Spleen (tissue), 11 donors: ENCODE results near the gene H1-8. TPM values are rescaled to one million over a fixed set of nuclear protein-coding genes. Genes with fewer than 3 reads are reported as not detected.

Experiments used
- DNase-seq: peaks from one replicate; pipeline ENCODE4 v3.0.0-alpha.2; 2020
- H3K27ac ChIP-seq, 8 donors: fragments of 200-600 bp; sonication (generic) in 7 of 8; 1 replicate in 4 of 8; 2 replicates in 4 of 8; pipeline versions ENCODE4 v1.5.0 to v1.8.0; 2016 to 2021; ENCODE audit warnings: inconsistent platforms in 4 of 8, mild to moderate bottlenecking in 4 of 8, moderate library complexity in 1 of 8
- H3K27me3 ChIP-seq, 7 donors: fragments of 200-600 bp; sonication (generic) in 6 of 7; replicated peaks in 1 of 7; 1 replicate in 4 of 7; 2 replicates in 3 of 7; pipeline versions ENCODE4 v1.5.0 to v1.8.0; 2016 to 2021; ENCODE audit warnings: inconsistent platforms in 3 of 7, mild to moderate bottlenecking in 1 of 7
- H3K36me3 ChIP-seq, 6 donors: fragments of 200-600 bp; sonication (generic) in 5 of 6; 1 replicate in 4 of 6; 2 replicates in 2 of 6; pipeline versions ENCODE4 v1.5.0 to v1.8.0; 2016 to 2021; ENCODE audit warnings: inconsistent platforms in 2 of 6
- H3K4me1 ChIP-seq, 6 donors: fragments of 200-600 bp; sonication (generic) in 5 of 6; 1 replicate in 3 of 6; 2 replicates in 3 of 6; pipeline versions ENCODE4 v1.5.0 to v1.8.0; 2016 to 2021; ENCODE audit warnings: inconsistent platforms in 3 of 6
- H3K4me3 ChIP-seq, 8 donors: fragments of 200-600 bp; sonication (generic) in 7 of 8; 1 replicate in 4 of 8; 2 replicates in 4 of 8; pipeline versions ENCODE4 v1.5.0 to v1.8.0; 2016 to 2021; ENCODE audit warnings: inconsistent platforms in 4 of 8, mild to moderate bottlenecking in 4 of 8, moderate library complexity in 2 of 8
- H3K9me3 ChIP-seq, 8 donors: fragments of 200-600 bp; sonication (generic) in 7 of 8; 1 replicate in 4 of 8; 2 replicates in 4 of 8; pipeline versions ENCODE4 v1.5.0 to v1.8.0; 2016 to 2021; ENCODE audit warnings: inconsistent platforms in 4 of 8
- POLR2A ChIP-seq, 3 donors: fragments of 450-650 bp; IDR thresholded peaks; one replicate each; pipeline ENCODE4 v1.5.1; 2017; ENCODE audit warnings: antibody characterized with exemption in 3 of 3, mild to moderate bottlenecking in 1 of 3
- POLR2AphosphoS5 ChIP-seq, 3 donors: sonication (generic); formaldehyde crosslinking; IDR thresholded peaks; one replicate each; pipeline ENCODE4 v1.5.1; 2017; ENCODE audit warnings: antibody characterized with exemption in 3 of 3
- WGBS, 5 donors: extraction: QIAGEN DNeasy Blood & Tissue Kit in 3 of 5; methylation state at CpG; one replicate each; pipeline versions ENCODE4 v1.1.5 to v1.1.7; 2013 to 2018; 5-methylcytosine and 5-hydroxymethylcytosine counted together
- intact Hi-C: fragments of 100-400 bp; cut with DNase I; formaldehyde crosslinking; loops from one replicate; pipeline ENCODE4 v1.15.0; 2023; ENCODE audit warnings: low total_unique reads
- polyA plus RNA-seq, 3 donors: library from polyadenylated mRNA; stranded (reverse); fragments of 200-250 nt; gene quantifications; one replicate each; pipeline ENCODE4 v1.2.1, GENCODE V29; 2013
- total RNA-seq, 7 donors: library from RNA; depleted of rRNA in 3 of 7; stranded (reverse); fragments of >200 nt in 3 of 7; fragmentation: NEBNext Ultra II Directional in 4 of 7; extraction: Animal tissue kit (Norgen Biotek cat#: 25700) in 4 of 7; gene quantifications; one replicate each; pipeline versions ENCODE4 v1.1.0 to v1.2.1, GENCODE V29; 2016 to 2021
- TF ChIP-seq, protein P1 (sequence below), 11 experiments: fragments of 200-600 bp in 7 of 11; fragments of 450-650 bp in 4 of 11; sonication (generic) in 4 of 11; IDR thresholded peaks in 8 of 11; conservative IDR thresholded peaks in 3 of 11; 1 replicate in 7 of 11; 2 replicates in 4 of 11; pipeline versions ENCODE4 v1.4.0 to v1.8.0; 2016 to 2021; ENCODE audit warnings: antibody characterized with exemption in 11 of 11, inconsistent platforms in 4 of 11, mild to moderate bottlenecking in 1 of 11
- donor health status: healthy with polysubstance abuse.
- donor health status: DM: no; HTN: no; CAD: no; lungs with moderate emphysema.
- donor health status: DM: no; HTN: no; CAD: no.
- donor health status: Bipolar disorder and iron deficiency.
- donor health status: healthy.
- donor health status: DM: no; HTN: no; CAD: no.
- donor health status: DM: yes; HTN: yes; CAD: no.

H1-8 gene
- total and polyA plus RNA-seq, 10 donors = not detected

DNA sequence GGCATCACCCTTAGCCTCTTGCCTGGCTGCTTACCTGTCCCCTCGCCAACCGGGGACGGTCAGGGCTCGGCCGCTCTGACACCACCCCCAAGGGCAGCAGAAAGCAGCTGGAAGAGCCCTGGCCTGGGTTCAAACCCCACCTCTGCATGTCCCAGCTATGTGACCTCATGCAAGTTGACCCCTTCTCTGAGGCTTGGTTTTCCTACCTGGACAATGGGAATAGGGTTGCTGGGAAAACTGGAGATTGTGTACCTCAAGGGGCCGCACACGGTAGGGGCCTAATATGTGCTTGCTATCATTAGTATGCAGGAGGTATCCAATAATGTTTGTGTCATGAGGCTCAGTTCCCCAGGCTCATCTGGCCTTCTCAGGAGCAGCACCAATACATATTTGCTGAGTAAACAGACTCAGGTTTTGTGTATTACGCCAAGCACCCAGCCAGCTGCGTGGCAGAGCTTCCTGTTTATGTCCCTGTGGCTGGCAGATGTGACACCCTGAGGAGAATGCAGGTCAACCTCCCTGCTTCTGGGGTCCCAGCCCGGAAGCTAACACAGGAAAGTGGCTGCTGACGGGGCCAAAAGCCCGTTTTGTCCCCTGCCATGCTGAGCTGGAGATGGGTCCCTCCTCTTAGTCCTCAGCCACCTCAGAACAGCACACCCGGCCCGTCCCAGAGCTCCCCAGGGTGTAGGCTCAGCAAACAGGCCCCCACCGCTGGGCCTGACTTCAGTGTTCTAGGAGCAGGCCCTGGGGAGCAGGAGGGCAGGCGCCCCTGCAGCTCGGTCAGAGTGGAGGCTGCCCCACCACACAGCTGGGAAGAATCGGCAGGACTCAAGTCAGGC, 33.8 kb downstream of the H1-8 start:
- H3K4me1 ChIP-seq = peaks cover 32 to 78% (median 49%) of the 10 kb centered on the region in 6 donors
- no peaks in the 10 kb centered on the region for H3K27me3 ChIP-seq
- H3K4me3 ChIP-seq = peak overlapping the region in 1 of 8 donors; percentile 16
- peaks cover 0 to 94% (median 23%) of the 10 kb centered on the region in 6 donors for H3K36me3 ChIP-seq
- peak; percentile 94 for DNase-seq
- no peaks in the 10 kb centered on the region for H3K9me3 ChIP-seq
- peak overlapping the region; percentile 72 to 97 (median 88) for H3K27ac ChIP-seq
- intact Hi-C loops = no loop called here
- TF ChIP-seq POLR2AphosphoS5 (IDR thresholded peaks at IDR 0.05) (peak; percentile 80 to 95 (median 87)), POLR2A (IDR thresholded peaks at IDR 0.05) (peak in 1 of 3 donors; percentile 13)
- TF ChIP-seq, protein P1, sequence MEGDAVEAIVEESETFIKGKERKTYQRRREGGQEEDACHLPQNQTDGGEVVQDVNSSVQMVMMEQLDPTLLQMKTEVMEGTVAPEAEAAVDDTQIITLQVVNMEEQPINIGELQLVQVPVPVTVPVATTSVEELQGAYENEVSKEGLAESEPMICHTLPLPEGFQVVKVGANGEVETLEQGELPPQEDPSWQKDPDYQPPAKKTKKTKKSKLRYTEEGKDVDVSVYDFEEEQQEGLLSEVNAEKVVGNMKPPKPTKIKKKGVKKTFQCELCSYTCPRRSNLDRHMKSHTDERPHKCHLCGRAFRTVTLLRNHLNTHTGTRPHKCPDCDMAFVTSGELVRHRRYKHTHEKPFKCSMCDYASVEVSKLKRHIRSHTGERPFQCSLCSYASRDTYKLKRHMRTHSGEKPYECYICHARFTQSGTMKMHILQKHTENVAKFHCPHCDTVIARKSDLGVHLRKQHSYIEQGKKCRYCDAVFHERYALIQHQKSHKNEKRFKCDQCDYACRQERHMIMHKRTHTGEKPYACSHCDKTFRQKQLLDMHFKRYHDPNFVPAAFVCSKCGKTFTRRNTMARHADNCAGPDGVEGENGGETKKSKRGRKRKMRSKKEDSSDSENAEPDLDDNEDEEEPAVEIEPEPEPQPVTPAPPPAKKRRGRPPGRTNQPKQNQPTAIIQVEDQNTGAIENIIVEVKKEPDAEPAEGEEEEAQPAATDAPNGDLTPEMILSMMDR (IDR thresholded peaks at IDR 0.05 in 8 of 11, conservative IDR thresholded peaks at IDR 0.05 in 3 of 11) = no peak
- WGBS, 5 donors = 33 to 52% (median 44%) methylated on average over 15 to 18 of the region's 18 CpGs

DNA sequence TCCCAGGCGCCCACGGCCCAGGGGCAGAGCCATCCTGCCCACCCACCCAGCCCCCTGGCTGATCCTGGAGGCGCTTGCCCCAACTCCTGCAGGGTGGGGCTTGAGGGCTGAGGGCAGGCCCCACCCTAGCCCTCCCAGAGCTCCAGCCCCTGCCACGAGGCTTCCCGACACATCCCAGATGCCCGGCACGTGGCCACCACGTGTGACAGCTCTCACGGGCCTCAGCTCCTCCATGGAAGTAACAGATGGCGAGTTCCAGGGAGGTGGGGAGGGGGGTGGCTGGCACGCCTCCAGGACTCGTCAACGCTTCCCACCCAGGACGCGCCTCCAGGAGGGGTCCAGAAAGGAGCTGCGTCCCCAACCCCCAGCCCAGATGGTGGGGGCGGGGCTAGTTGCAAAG, 34.4 kb downstream of the H1-8 start:
- TF ChIP-seq, protein P1 (IDR thresholded peaks at IDR 0.05 in 8 of 11, conservative IDR thresholded peaks at IDR 0.05 in 3 of 11) = no peak
- no peak for TF ChIP-seq POLR2AphosphoS5 (IDR thresholded peaks at IDR 0.05)
- no peak for TF ChIP-seq POLR2A (IDR thresholded peaks at IDR 0.05)
- intact Hi-C loops = no loop called here
- Histone ChIP-seq H3K27me3 (no peaks in the 10 kb centered on the region), H3K4me1 (peaks cover 32 to 82% (median 50%) of the 10 kb centered on the region in 6 donors), H3K36me3 (peaks cover 0 to 94% (median 19%) of the 10 kb centered on the region in 6 donors), H3K9me3 (no peaks in the 10 kb centered on the region), H3K27ac (peak overlapping the region; percentile 72 to 97 (median 88)), H3K4me3 (peak overlapping the region in 1 of 8 donors; percentile 16)
- 30 to 43% (median 39%) methylated on average over 11 to 17 of the region's 17 CpGs for WGBS, 5 donors
- DNase-seq = peak; percentile 88

DNA sequence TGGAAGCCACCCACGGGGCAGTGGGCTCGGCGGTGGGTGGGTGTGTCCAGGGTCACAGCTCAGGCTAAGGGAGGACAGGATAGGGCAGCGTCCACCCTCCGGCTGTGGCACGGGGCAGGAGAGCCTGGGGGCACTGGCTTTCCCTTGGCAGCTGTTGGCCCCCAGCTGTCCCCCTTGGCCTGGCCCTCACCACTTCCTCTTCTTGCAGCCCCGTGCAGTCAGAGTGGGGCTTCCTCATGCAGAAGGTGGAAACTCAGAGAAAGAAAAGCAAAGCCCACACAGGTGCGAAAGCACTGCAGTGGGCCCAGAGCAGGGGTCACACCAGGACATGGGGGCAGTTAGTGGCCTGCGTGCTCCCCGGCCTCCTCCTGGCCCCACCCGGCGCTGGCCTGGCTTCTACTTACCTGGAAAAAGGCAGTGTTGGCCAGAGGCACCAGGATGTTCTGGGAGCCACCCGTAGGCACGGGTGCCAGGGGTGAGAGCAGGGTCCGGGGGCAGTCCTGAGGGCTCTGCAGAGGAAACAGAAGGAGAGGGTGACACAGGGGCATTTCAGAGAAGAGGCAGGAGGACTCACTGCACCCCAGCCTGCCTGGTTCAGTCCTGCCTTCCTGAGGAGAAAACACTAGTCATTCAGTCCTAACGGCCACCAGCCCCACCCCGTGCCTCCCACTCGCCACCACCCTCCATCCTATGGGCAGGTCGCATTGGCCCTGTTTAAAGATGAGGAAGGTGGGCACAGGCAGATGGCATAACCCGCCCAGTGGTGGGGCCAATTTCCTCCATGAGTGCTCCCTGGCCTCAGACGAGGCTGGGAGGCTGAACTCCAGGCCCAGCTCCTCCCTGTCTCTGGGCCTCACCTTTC, 35.2 kb downstream of the H1-8 start:
- TF ChIP-seq POLR2A (IDR thresholded peaks at IDR 0.05) (no peak), POLR2AphosphoS5 (IDR thresholded peaks at IDR 0.05) (peak; percentile 75 to 81 (median 80))
- WGBS, 5 donors = 23 to 47% (median 32%) methylated on average over 16 to 21 of the region's 21 CpGs
- Histone ChIP-seq H3K36me3 (peaks cover 0 to 94% (median 18%) of the 10 kb centered on the region in 6 donors), H3K27me3 (no peaks in the 10 kb centered on the region), H3K4me1 (peaks cover 32 to 88% (median 50%) of the 10 kb centered on the region in 6 donors), H3K4me3 (peak overlapping the region in 1 of 8 donors; percentile 16), H3K9me3 (no peaks in the 10 kb centered on the region), H3K27ac (peak overlapping the region; percentile 72 to 97 (median 88))
- DNase-seq = peak; percentile 93
- intact Hi-C loops = no loop called here

- intact Hi-C loops = no loop called here
- Histone ChIP-seq H3K27ac (peak overlapping the region in 2 of 8 donors; percentile 91 to 97), H3K36me3 (peaks cover 0 to 94% (median 5%) of the 10 kb centered on the region in 6 donors), H3K27me3 (no peaks in the 10 kb centered on the region), H3K4me3 (no peak overlapping the region), H3K4me1 (peaks cover 32 to 85% (median 49%) of the 10 kb centered on the region in 6 donors), H3K9me3 (no peaks in the 10 kb centered on the region)
- no peak for DNase-seq
- WGBS, 5 donors = 75 to 91% (median 88%) methylated on average over 2 to 10 of the region's 10 CpGs
- TF ChIP-seq POLR2A (IDR thresholded peaks at IDR 0.05) = no peak
- TF ChIP-seq, protein P1 (IDR thresholded peaks at IDR 0.05 in 8 of 11, conservative IDR thresholded peaks at IDR 0.05 in 3 of 11) = no peak
- TF ChIP-seq POLR2AphosphoS5 (IDR thresholded peaks at IDR 0.05) = no peak
Measured at GRCh38 chr3:129579991-129580390, 37.0 kb downstream of the H1-8 start.
